ENCODE results near the gene SPACA5B.
"Not testable (repeated sequence)": the region's sequence is repeated elsewhere in the genome, so short reads cannot be mapped to it uniquely, and the experiment has no call there.

Gene SPACA5B

GRCh38 chrX:48130326-48130725 is at the start of gene SPACA5B:
SPACA5B (plus strand) TSS chrX:48130626; CDS start chrX:48130688, 62 bp downstream.
- DNase-seq (ENCODE audit: low spot score) = not testable (repeated sequence)

DNA sequence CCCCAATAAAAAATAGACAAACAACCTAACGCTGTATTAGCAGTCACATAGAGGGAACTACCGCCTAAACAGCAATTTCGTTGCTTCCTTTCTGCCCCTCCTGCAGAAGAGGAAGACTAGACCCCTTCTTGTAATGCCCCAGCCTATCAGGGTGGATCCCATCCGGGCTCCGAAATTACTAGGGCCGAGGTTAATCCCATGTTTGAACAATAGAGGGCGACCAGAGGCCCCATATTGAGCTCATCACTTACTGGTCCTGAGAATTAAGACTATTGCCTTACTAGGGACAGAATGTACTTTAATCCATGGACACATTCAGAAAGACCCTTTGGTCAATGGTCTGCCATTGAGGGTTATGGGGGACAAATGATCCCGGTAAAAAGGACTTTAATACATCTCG is 47.2 kb upstream of the SPACA5B start:
- DNase-seq (ENCODE audit: low spot score) = peak; percentile 60

DNA sequence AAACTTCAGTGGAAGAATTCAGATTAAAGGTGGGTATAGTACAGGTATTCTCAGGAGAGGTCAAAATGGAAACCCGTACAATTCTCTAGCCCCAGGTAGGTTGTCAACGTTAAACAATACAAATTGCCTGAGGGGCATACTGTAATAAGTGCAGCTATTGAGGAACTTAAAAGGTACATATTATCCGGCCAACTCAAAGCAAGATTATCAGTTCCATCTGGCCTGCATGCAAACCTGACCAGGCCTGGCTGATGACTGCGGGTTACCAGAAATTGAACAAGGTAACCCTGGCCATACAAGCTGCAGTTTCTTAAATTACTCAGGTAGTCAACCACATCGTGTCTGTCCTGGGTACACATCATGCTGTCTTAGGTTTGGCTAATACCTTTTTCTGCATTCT is 46.7 kb upstream of the SPACA5B start:
- no peak for DNase-seq (ENCODE audit: low spot score)

GRCh38 chrX:48086082-48086481 is 44.3 kb upstream of the SPACA5B start:
- DNase-seq (ENCODE audit: low spot score) = peak; percentile 28

GRCh38 chrX:48090123-48090522 is 40.3 kb upstream of the SPACA5B start:
- no peak for DNase-seq (ENCODE audit: low spot score)

- DNase-seq (ENCODE audit: low spot score) = not testable (repeated sequence)
These were observed 37.9 kb upstream of the SPACA5B start for GRCh38 chrX:48092558-48092957.

- no peak for DNase-seq (ENCODE audit: low spot score)
These were observed 29.0 kb upstream of the SPACA5B start for GRCh38 chrX:48101443-48101842.

DNA sequence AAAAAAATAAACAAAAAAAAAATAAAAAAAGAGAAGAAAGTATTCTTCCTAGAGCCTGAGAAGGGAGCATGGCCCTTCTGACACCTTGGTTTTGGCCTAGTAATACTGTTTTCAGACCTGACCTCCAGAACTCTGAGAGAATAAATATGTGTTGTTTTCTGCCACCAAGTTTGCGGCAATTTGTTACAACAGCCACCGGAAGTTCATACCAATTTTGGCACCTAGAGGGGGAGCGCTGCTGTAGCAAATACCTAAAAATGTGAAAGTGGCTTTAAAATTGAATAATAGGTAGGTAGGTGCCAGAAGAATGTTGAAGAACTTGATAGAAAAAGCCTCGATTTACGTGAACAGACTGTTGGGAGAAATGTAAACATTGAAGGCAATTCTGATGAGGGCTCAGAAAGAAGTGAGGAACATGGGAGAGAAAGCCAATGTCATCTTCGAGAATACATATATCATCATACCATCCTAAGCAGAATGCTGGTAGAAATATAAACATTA is 27.5 kb upstream of the SPACA5B start:
- DNase-seq (ENCODE audit: low spot score) = no peak

GRCh38 chrX:48107717-48108116 is 22.7 kb upstream of the SPACA5B start:
- DNase-seq (ENCODE audit: low spot score) = no peak

GRCh38 chrX:48125286-48125685 is 5.1 kb upstream of the SPACA5B start:
- DNase-seq (ENCODE audit: low spot score) = not testable (repeated sequence)

DNA sequence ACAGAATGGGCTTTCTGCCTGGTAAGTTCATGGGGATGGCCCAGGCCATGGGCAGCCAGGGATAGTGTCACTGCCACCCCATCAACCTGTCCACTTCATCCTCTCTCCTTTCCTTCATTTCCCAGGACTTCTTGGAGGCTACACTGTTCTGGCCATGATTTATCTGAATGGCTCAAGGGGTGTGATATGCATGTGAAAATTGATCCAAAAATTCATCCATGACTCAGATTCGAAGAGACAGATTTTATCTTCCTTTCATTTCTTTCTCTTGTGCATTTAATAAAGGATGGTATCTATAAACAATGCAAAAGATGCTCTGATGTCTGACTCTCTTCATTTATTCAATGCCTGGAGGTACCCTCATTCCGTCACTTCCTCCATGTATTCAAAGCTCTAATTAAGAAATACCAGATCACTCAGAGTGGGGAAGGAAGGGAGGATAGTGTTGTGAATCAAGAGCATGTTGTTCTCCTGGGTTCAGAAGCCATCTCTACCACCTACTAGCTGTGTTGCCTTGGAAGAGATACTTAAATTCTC is 1.9 kb downstream of the SPACA5B start:
- DNase-seq (ENCODE audit: low spot score) = not testable (repeated sequence)

GRCh38 chrX:48139076-48139475 is 8.7 kb downstream of the SPACA5B start:
- not testable (repeated sequence) for DNase-seq (ENCODE audit: low spot score)

GRCh38 chrX:48141810-48142508 is 11.5 kb downstream of the SPACA5B start:
- DNase-seq (ENCODE audit: low spot score) = not testable (repeated sequence)

- DNase-seq (ENCODE audit: low spot score) = not testable (repeated sequence)
These were observed 12.3 kb downstream of the SPACA5B start for GRCh38 chrX:48142697-48143096.

DNA sequence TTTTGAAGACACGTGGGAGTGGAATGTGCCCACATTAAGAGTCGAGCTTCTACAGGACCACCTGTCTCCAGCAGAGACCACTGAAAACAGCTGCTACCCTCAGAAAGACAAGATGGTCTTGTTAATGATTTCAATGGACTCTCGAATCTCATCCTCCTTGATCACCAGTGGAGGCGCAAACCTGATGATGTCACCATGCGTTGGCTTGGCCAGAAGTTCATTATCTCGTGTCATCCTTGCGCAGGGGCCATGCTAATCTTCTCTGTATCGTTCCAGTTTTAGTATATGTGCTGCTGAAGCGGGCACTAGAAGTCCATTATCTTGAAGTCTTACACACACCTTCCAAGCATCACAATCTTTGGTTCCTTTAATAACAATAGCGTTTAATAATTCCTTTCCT is 23.3 kb downstream of the SPACA5B start:
- DNase-seq (ENCODE audit: low spot score) = no peak

- DNase-seq (ENCODE audit: low spot score) = no peak
These were observed 24.4 kb downstream of the SPACA5B start for GRCh38 chrX:48154796-48155195.

DNA sequence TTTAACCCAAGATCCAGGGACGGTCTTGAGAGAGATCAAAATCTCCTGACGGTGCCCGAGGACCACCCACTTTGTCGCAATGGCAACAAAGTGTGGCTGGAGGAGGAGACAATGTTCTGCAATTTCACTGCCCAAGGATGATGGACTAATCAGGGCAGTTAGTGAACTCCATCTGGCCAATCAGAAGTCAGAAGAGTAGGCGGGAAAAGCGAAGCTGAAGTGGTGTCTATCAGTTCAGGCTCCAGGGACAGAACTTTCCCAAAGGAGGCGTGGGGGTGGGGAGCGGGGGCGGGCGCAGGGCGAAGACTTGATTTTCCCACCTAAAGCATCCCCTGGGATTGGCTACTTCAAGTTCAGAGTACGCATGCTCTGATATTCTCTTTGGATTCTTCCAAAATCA is 25.6 kb downstream of the SPACA5B start:
- no peak for DNase-seq (ENCODE audit: low spot score)

GRCh38 chrX:48165241-48165640 is 34.8 kb downstream of the SPACA5B start:
- no peak for DNase-seq (ENCODE audit: low spot score)

- not testable (repeated sequence) for DNase-seq (ENCODE audit: low spot score)
These were observed 35.9 kb downstream of the SPACA5B start for GRCh38 chrX:48166322-48166721.

DNA sequence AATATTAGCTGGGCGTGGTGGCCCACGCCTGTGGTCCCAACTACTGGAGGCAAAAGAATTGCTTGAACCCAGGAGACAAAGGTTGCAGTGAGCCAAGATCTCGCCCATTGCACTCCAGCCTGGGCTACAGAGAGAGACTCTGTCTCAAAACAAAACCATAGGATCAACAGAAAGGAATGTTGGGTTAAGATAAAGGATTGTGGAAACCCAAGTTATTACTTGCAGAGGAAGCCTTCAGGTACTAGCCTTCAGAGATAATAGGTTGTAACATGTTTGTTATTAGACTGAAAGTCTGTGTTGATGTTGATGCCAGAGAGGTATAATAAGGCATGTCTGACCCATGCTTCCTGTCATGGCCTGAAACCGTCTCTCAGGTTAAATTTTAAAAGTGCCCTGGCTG is 49.3 kb downstream of the SPACA5B start:
- no peak for DNase-seq (ENCODE audit: low spot score)

DNA sequence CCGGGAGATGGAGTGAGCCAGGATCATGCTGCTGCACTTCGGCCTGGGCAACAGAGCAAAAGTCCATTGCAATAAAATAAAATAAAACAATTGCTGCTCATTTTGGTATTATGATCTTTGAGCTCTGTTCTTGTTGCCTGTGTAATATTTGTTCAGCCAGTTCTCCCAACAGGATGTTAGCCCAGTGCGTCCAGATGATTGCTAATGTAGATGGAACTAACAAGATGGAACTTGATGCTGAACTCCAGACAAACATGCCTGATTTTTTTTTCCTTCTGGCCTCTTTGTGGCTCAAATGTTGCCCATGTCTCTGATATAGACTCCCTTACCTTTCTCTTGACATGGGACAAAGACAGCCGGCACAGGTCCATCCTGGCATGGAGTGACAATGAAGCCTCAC is 50.4 kb downstream of the SPACA5B start:
- DNase-seq (ENCODE audit: low spot score) = no peak

DNA sequence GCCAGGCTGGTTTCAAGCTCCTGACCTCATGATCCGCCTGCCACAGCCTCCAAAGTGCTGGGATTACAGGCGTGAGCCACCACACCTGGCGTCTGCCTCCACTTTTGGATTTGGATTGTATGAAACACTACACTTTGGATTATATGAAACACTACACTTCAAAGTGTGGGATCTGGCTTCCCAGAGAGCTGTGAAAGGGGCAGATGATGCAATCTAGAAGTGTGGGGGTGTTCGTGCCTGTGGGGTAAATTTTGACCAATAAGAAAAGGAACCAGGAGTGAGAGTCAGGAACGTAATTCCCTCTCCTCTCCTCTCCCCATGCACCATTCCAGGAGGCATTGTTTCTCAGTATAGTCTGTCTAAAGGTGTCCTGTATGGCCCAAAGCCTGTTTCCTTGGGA is 51.5 kb downstream of the SPACA5B start:
- DNase-seq (ENCODE audit: low spot score) = not testable (repeated sequence)

All from COLO829 (cell line).